NT2/D1 (cell line): ENCODE data around the gene SMG1.
"Not testable (repeated sequence)": the region's sequence is repeated elsewhere in the genome, so short reads cannot be mapped to it uniquely, and the experiment has no call there.

ENCODE experiments used
- YY1 ChIP-seq: IDR thresholded peaks from 2 replicates; pipeline ENCODE4 v1.6.1; 2011; ENCODE audit not compliant: insufficient read length, insufficient read depth
- ZNF274 ChIP-seq: IDR thresholded peaks from 2 replicates; pipeline ENCODE4 v1.6.1; 2011; ENCODE audit warnings: mild to moderate bottlenecking, low read depth, low read length

- TF ChIP-seq ZNF274, YY1: not testable (repeated sequence)
Observed at GRCh38 chr16:18866277-18866823, 59.9 kb downstream of the SMG1 start.
